ENCODE data around the gene NCKAP5. TPM values are rescaled to one million over a fixed set of nuclear protein-coding genes. Genes with fewer than 3 reads are reported as not detected.

NCKAP5 gene
- polyA plus RNA-seq, 1 experiment: 16.6 TPM

DNA sequence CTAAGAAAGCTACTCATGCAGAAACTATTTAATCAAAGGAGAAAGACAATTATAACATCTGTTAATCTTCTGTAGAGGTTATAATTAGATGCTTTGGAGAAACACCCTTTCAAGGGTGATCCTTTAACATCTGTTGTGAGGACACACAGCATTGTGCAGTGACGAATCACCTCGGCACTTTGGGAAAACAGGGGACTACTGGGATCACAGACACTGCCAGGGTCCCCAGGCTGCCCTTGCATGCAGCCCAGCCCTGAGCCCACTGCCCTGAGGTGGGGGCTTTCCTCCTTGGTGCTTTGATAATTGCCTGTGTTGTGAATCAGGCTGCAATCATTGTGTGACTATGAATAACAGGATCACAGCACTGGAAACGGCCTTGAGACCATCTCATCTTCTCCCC, 10.6 kb downstream of the NCKAP5 start:
- ChIA-PET POLR2A (no interaction called here), CTCF (interaction anchor here (0.5 to 1.5 kb wide), 3 partner anchors 10 to 222 kb away, joined by 3 to 4 read pairs (median 3); no protein-coding TSS in a partner anchor)
- DNase-seq (ENCODE audit: low read depth, low spot score): no peak
- TF ChIP-seq, protein P1, sequence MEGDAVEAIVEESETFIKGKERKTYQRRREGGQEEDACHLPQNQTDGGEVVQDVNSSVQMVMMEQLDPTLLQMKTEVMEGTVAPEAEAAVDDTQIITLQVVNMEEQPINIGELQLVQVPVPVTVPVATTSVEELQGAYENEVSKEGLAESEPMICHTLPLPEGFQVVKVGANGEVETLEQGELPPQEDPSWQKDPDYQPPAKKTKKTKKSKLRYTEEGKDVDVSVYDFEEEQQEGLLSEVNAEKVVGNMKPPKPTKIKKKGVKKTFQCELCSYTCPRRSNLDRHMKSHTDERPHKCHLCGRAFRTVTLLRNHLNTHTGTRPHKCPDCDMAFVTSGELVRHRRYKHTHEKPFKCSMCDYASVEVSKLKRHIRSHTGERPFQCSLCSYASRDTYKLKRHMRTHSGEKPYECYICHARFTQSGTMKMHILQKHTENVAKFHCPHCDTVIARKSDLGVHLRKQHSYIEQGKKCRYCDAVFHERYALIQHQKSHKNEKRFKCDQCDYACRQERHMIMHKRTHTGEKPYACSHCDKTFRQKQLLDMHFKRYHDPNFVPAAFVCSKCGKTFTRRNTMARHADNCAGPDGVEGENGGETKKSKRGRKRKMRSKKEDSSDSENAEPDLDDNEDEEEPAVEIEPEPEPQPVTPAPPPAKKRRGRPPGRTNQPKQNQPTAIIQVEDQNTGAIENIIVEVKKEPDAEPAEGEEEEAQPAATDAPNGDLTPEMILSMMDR (IDR thresholded peaks at IDR 0.05; ENCODE audit: low read depth, low read length): no peak
- no peak overlapping the region for H3K4me3 ChIP-seq (ENCODE audit: low read depth, low read length)
- no peaks in the 10 kb centered on the region for H3K27me3 ChIP-seq (ENCODE audit: control insufficient read depth, insufficient read depth, low read length)
- H3K9me3 ChIP-seq (ENCODE audit: control insufficient read depth, insufficient read depth, low read length): no peaks in the 10 kb centered on the region
- no peak overlapping the region for H3K27ac ChIP-seq (ENCODE audit: low read depth, low read length)

DNA sequence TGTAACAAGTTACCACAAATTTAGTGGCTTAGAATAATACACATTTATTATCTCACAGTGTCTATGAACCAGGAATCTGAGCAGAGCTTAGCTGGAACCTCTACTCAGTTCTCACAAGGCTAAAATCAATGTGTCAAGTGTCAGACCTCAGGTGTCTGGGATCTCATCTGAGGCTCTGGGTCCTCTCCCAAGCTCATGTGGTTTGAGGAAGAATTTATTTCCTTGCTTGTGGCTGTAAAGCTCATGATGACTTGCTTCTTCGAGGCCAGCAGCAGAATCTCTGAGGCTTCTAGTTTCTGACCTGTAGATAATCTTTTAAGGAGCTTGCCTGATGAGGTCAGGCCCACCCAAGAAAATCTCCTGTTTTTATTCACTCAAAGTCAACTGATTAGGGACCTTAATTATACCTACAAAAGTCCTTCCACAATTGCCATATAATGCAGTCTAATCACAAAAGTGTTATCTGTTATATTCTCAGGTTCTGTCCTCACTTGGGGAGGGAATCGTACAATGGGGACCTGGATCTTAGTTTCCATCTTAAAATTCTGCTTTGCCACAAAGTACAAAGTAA, 14.3 kb downstream of the NCKAP5 start:
- ChIA-PET CTCF (no interaction called here), POLR2A (no interaction called here)
- TF ChIP-seq, protein P1 (IDR thresholded peaks at IDR 0.05; ENCODE audit: low read depth, low read length): no peak
- DNase-seq (ENCODE audit: low read depth, low spot score): no peak
- no peak overlapping the region for H3K4me3 ChIP-seq (ENCODE audit: low read depth, low read length)
- H3K27me3 ChIP-seq (ENCODE audit: control insufficient read depth, insufficient read depth, low read length): no peaks in the 10 kb centered on the region
- H3K9me3 ChIP-seq (ENCODE audit: control insufficient read depth, insufficient read depth, low read length): no peaks in the 10 kb centered on the region
- no peak overlapping the region for H3K27ac ChIP-seq (ENCODE audit: low read depth, low read length)

DNA sequence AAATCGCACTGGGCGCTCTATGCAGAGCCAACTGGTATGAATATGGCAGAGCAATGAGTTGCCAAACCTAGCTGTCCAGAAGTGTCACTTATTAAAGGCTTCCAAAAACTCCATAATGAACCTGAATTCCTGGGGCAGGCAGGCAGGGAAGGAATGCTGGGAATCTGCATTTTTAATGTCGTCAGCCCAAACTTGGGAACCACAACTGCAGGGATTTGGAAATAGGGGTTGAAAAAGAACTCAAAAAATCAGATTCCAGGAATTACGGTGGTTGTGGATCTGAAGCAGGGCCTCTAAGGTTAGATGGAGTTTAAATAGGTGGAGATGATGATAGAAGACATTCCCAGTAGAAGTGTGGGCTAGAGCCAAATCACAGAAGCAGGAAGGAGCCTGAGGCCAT, 15.0 kb downstream of the NCKAP5 start:
- Histone ChIP-seq H3K9me3 (ENCODE audit: control insufficient read depth, insufficient read depth, low read length) (no peaks in the 10 kb centered on the region), H3K4me3 (ENCODE audit: low read depth, low read length) (no peak overlapping the region), H3K27me3 (ENCODE audit: control insufficient read depth, insufficient read depth, low read length) (no peaks in the 10 kb centered on the region), H3K27ac (ENCODE audit: low read depth, low read length) (no peak overlapping the region)
- CTCF ChIA-PET: no interaction called here
- TF ChIP-seq, protein P1 (IDR thresholded peaks at IDR 0.05; ENCODE audit: low read depth, low read length): no peak
- DNase-seq (ENCODE audit: low read depth, low spot score): no peak
- POLR2A ChIA-PET: no interaction called here

DNA sequence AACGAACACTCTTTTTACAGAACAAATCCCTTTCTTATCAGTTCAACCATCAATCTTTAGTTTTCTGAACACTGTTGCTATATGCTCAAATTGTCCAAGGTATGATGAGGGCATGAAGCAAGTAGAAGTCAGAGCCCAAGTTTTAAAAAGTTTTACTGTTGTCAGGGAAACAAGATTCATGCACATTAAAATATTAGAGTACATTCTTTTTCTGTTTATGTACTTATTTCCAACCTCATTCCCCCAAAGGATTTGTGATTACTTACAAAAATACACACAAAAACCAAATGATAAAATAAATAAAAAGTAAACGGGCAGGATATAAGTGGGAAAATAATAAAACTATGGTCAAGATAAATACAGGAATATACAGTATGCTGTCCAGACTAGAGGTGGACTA, 15.4 kb downstream of the NCKAP5 start:
- POLR2A ChIA-PET: no interaction called here
- H3K27ac ChIP-seq (ENCODE audit: low read depth, low read length): no peak overlapping the region

DNA sequence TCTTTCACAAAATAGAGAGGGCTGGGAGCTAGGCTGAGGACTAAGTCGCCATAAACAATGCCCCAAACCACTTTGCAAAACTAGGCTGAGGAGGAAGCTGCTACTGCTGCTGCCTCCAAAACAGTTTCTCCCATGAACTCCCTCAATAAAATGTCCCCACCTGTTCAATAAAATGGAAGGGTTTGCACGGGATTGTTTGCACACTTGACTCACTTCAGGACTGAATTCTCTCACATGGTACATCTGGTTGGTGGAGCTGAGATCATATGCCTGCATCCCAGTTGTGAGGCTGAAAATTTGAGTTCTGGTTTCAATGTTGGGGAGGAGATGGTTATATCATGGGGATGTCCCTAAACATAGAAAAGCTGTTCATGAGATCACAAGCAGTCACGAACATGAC, 26.5 kb downstream of the NCKAP5 start:
- ChIA-PET CTCF (interaction anchor here (1.4 kb wide), 1 partner anchor 20 kb away, joined by 5 read pairs; no protein-coding TSS in a partner anchor), POLR2A (no interaction called here)
- Histone ChIP-seq H3K27me3 (ENCODE audit: control insufficient read depth, insufficient read depth, low read length) (no peaks in the 10 kb centered on the region), H3K4me3 (ENCODE audit: low read depth, low read length) (no peak overlapping the region), H3K27ac (ENCODE audit: low read depth, low read length) (no peak overlapping the region), H3K9me3 (ENCODE audit: control insufficient read depth, insufficient read depth, low read length) (no peaks in the 10 kb centered on the region)
- no peak for DNase-seq (ENCODE audit: low read depth, low spot score)
- TF ChIP-seq, protein P1 (IDR thresholded peaks at IDR 0.05; ENCODE audit: low read depth, low read length): no peak

More for the DNA sequence above, 15.4 kb downstream of the NCKAP5 start:
- no peaks in the 10 kb centered on the region for H3K27me3 ChIP-seq (ENCODE audit: control insufficient read depth, insufficient read depth, low read length)
- H3K4me3 ChIP-seq (ENCODE audit: low read depth, low read length): no peak overlapping the region
- no peaks in the 10 kb centered on the region for H3K9me3 ChIP-seq (ENCODE audit: control insufficient read depth, insufficient read depth, low read length)
- CTCF ChIA-PET: no interaction called here
- TF ChIP-seq, protein P1 (IDR thresholded peaks at IDR 0.05; ENCODE audit: low read depth, low read length): no peak
- DNase-seq (ENCODE audit: low read depth, low spot score): no peak

All from AG04450 (cell line).